ENCODE measurements around the gene ARHGAP32.

- TF ChIP-seq EZH2phosphoT487 (IDR thresholded peaks at IDR 0.05; ENCODE audit: insufficient read depth, low read depth) (no peak), EZH2 (IDR thresholded peaks at IDR 0.05; ENCODE audit: insufficient read depth, poor library complexity, severe bottlenecking) (no peak)
Measured at GRCh38 chr11:128943428-128943976, 248.6 kb downstream of the ARHGAP32 start.
